Gastrocnemius medialis (tissue), 4 donors: Measurements from ENCODE around the gene PSD4.

Source experiments
- POLR2A ChIP-seq, 2 donors: fragments of 450-650 bp; IDR thresholded peaks; one replicate each; pipeline ENCODE4 v1.6.1; 2017; ENCODE audit warnings: antibody characterized with exemption in 2 of 2, mild to moderate bottlenecking in 2 of 2, moderate library complexity in 2 of 2
- TF ChIP-seq, protein P1 (sequence below), 5 experiments: fragments of 450-650 bp in 3 of 5; fragments of 200-600 bp in 2 of 5; sonication (generic) in 2 of 5; IDR thresholded peaks in 4 of 5; conservative IDR thresholded peaks in 1 of 5; 1 replicate in 4 of 5; 2 replicates in 1 of 5; pipeline ENCODE4 v1.5.1; 2016 to 2019; ENCODE audit warnings: antibody characterized with exemption in 5 of 5, mild to moderate bottlenecking in 3 of 5, moderate library complexity in 3 of 5

DNA sequence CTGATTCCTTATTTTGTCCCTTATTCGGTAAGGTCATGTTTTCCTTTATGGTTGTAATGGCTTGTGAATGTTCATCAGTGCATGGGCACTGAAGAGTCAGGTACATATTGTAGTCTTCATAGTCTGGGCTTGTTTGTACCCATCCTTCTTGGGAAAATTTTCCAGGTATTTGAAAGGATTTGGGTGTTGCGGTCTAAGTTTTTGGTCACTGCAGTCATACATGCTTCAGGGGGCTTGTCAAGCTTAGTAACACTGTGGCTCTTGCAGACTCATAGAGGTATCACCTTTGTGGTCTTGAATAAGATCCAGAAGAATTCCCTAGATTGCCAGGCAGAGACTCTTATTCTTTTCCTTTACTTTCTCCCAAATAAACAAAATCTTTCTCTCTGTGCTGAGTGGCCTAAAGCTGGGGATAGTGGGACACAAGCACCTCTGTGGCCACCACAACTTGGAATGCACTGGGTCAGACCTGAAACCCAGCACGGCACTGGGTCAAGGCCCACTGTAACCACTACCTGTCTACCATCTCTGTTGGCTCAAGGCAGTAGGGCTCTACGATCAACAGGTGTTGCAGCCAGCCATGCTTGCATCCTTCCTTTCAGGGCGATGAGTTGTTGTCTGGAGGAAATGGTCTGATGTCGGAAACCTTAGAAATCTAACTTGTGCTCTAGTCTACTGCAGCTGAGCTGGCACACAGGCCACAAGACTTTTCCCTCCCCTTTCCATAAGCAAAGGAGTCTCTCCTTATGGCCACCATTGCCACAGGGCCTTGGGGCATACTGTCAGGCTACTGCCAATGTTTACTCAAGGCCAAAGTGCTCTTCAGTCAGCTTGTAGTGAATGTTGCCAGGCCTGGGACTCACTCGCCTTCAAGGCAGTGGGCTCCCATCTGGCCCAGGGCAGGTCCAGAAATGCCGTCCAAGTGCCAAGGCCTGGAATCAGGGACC lies 24.9 kb upstream of the PSD4 start:
- TF ChIP-seq, protein P1, sequence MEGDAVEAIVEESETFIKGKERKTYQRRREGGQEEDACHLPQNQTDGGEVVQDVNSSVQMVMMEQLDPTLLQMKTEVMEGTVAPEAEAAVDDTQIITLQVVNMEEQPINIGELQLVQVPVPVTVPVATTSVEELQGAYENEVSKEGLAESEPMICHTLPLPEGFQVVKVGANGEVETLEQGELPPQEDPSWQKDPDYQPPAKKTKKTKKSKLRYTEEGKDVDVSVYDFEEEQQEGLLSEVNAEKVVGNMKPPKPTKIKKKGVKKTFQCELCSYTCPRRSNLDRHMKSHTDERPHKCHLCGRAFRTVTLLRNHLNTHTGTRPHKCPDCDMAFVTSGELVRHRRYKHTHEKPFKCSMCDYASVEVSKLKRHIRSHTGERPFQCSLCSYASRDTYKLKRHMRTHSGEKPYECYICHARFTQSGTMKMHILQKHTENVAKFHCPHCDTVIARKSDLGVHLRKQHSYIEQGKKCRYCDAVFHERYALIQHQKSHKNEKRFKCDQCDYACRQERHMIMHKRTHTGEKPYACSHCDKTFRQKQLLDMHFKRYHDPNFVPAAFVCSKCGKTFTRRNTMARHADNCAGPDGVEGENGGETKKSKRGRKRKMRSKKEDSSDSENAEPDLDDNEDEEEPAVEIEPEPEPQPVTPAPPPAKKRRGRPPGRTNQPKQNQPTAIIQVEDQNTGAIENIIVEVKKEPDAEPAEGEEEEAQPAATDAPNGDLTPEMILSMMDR (IDR thresholded peaks at IDR 0.05 in 4 of 5, conservative IDR thresholded peaks at IDR 0.05 in 1 of 5), result no peak
- no peak for TF ChIP-seq POLR2A (IDR thresholded peaks at IDR 0.05)
